ENCODE measurements around the gene ARHGAP28.

The ARHGAP28 gene, protein sequence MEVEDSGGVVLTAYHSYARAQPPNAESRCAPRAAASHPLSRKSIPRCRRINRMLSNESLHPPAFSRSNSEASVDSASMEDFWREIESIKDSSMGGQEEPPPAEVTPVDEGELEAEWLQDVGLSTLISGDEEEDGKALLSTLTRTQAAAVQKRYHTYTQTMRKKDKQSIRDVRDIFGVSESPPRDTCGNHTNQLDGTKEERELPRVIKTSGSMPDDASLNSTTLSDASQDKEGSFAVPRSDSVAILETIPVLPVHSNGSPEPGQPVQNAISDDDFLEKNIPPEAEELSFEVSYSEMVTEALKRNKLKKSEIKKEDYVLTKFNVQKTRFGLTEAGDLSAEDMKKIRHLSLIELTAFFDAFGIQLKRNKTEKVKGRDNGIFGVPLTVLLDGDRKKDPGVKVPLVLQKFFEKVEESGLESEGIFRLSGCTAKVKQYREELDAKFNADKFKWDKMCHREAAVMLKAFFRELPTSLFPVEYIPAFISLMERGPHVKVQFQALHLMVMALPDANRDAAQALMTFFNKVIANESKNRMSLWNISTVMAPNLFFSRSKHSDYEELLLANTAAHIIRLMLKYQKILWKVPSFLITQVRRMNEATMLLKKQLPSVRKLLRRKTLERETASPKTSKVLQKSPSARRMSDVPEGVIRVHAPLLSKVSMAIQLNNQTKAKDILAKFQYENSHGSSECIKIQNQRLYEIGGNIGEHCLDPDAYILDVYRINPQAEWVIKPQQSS

DNA sequence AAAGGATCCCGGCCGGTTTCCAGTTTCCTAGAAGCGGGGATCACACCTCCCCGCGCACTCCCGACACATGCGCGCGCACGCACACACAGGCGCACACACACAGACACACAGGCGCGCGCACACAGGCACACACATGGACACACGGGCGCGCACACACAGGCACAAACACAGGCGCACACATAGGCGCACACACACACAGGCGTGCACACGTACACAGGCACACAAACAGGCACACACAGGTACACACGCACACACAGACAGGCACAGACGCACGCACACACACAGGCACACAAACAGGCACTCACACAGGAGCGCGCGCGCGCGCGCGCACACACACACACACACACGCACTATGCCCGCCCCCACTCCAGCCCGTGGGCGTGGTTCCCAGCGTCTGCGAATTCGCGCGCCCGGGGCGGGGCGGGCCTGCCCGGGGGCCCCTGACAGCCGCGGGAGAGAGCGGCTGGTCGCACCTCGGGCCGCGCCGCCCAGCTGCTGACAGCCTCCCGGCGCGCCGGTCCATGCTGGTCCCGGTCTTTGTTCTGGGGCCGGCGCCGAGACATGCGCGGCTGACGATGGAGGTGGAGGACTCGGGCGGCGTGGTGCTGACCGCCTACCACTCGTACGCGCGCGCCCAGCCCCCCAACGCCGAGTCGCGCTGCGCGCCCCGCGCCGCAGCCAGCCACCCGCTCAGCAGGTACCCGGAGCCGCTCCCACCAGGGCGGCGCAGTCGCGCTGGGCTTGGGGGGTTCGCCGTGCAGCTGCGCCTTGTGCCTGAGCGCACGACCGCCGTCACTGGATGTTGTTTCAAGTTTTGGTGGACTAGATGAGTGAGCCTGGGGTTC is at the start of gene ARHGAP28:
ARHGAP28 (plus strand) TSS at position 470 of the 845 bp plus-strand sequence; CDS start at position 576, 106 bp downstream.
- DNase-seq = no peak

- no peak for DNase-seq
These were observed 48.1 kb upstream of the ARHGAP28 start for GRCh38 chr18:6681331-6681875.

DNA sequence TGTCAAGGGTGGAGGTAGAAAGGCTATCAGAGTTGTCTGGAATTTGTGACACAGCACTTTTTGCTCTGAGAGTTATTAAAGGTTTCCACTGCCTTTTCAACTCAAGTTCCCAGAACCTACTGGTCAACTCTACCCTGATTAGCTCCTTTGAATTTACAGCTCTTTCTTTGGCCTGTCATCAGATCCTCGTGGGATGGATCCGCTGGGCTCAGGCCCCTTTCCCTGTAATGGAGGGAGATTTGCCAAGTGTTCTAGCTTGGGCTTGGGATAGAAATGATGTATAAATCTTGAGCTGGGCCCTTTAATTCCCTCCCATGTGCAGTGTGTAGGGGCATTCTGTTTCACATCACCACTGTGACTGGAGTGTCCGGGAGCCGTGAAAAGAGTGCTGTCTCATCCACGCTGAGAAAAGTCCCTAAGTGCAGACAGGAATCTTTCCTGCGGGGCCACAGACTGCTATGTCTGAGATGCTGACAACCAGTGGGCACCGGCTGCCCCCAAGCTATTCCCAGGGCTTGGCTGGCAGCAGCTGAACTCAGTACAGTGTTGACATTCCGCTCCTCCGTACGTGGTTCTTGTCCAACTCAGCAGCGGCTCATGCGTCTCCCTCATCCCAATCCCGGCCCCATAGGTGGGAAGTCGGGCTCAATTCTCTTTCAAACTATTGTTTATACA is 46.9 kb upstream of the ARHGAP28 start:
- DNase-seq = no peak

DNA sequence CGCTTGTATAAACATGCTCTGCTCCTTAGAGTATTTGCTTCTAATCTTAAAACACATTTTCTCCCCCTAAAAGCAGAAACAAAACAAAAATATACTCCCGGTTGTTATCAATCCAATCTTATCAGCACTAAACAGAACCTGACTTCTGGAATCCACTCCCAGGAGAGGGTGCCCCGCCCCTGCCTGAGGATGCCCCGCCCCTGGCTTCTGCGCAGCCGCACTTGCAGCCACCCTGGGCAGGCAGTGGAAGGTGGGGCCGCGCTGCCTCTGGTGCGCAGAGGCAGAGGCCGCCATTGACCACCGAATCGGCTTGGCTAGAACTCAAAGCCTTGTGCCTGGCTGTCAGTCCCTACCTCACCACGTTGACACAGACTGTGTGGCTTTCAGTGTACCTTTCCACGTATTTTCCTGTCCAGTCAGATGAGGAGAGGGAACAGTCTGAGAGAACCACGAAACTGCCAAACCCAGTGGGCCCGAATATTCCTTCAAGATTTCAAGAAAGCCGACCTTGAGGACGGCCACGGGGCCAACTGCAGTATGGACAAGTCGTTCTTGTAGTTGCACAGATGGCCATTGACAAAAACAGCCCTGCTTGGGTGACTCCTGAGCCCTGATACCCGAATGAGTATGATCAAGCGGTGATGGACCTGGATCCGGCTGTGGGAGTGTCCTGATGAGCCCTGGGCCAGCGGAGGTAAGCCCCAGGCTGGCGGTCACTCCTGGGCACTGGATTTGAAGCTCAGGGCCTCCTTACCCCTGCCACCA is 46.2 kb upstream of the ARHGAP28 start:
- no peak for DNase-seq

DNA sequence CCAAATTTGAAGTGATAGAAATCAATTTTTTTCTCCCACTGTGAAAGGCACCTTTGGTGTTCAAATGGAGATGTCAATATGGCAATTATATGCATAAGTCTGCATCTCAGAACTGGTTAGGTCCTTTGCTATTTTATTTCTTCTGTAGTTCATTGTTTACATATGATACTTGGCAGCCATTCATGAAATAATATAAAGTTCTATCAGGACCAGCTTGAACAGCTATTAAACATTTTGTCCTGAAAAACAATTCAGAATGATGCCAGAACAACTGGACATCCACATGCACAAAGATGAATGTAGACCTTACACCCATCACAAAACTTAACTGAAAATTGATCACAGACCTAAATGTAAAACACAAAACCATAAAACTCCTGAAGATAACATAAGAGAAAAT is 41.8 kb upstream of the ARHGAP28 start:
- DNase-seq = no peak

DNA sequence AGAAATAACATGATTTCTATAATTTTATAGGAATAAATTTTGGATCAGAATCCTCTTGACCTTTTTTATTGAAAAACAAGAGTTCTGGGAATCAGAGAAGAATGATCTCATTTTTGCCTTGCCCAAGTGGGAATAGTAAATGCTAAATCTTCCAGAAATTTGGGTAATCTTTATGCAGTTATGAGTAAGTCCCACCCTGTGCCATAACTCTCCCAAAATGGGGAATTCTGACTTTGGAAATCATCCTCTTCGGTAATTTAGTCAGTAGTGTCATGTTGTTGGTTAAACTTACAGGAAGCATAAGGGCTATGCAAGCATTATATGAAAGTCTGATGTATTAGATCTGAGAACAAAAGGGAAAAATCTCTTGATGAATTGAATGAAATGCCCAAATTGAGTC is 20.6 kb upstream of the ARHGAP28 start:
- DNase-seq = no peak

- DNase-seq = no peak
These were observed 18.0 kb upstream of the ARHGAP28 start for GRCh38 chr18:6711467-6711866.

DNA sequence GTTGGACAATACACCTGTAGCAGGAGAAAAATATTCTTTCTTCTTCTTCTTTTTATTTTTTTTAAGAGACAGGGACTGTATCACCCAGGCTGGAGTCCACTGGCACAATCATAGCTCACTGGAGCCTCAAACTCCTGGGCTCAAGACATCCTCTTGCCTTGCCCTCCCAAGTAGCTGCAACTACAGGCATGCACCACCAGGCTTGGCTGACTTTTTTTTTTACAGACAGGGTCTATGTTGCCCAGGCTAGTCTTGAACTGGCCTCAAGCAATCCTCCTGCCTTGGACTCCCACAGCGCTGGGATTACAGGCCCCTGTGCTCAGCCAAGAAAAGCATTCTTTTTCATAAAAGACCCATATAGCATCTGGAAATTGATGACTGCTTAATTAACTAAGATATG is 17.1 kb upstream of the ARHGAP28 start:
- DNase-seq = no peak

DNA sequence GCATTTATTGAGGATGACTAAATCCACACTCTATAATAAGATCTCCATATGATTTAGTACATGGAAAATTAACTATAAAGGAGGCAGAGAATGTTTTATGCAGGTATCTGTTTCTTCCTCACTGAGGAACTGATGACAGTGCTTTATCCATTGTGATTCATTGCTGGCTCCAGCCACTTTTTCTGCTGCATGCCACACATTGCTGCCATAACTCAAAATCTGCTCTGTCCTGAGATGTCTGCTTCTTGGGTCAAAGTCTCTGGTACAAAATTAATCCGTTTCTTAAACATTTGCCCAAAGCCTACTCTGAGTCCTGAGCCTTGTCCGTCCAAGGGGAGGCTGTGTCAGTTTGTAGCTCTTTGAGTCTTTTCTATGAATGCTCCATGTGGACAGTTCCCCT is 15.5 kb upstream of the ARHGAP28 start:
- DNase-seq = no peak

DNA sequence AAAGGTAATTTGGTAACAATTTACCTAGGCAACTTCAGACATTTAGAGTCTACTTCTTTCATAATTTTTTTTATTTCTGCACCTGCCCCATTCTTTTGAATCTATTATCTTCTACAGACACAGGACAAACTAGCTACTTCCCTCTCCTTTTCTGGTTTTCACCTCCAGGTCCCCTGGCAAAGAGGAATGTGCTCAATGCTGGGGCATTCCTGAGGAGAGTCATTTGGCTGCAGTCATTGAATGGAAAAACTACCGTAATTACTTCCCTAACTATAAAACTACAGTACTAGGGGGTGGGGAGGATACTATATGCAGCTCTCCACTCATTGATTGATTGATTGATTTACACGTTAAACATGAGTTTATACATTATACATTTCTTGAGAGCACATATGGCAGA is 11.2 kb upstream of the ARHGAP28 start:
- DNase-seq = no peak

DNA sequence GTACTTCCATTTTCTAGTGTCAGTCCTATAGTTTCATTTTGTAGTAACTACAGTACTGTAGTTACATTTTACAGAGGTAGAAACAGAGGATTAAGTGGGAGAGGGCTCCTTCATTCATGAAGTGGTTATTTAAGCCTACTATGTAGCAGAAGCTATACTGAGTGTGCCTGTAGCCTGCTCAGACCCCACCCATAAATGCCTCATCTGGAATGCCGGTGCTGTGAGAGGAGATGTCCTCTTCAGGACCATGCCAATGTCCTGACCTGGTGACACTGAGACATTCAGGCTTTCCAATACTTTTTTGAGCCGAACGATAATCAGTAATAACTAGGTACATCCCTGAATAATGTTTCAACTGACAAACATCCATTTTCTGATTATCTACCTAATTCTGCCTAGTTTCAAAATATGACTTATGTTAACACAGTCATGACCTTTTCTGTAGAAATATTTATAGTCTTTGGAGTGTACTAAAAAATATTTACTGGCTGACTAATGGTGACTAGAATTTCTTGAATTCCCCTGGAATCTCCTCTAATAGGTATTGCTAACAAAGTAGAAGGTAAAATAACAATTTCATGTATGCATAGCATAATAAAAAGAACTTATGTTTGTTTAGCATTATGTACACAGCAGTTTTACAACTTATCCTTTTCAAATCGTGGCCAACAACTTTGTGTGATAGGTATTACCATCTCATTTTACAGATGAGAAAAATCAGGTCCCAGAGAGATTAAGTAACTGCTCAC is 10.2 kb upstream of the ARHGAP28 start:
- DNase-seq = no peak

GRCh38 chr18:6719910-6720683 is 9.4 kb upstream of the ARHGAP28 start:
- no peak for DNase-seq

GRCh38 chr18:6721755-6722154 is 7.8 kb upstream of the ARHGAP28 start:
- DNase-seq = no peak

DNA sequence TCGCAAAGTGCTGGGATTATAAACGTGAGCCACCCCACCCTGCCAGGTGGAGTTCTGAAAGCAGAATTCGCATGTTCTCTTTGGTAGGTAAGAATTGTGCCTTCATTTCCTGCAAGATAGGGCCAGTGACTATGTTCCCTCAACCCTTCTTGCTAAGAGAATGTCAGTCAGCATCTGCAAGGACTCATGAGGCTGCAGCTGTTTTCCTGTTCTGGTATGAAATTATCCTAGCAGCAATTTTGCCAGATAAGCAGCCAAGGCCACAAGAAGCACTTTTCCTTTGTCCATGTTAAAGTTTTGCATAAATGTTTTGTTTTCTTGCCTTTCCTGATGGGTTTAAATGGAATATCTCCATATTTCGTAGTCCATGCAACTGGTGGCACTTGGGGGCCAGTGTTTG is 6.8 kb upstream of the ARHGAP28 start:
- no peak for DNase-seq

GRCh38 chr18:6724331-6724730 is 5.2 kb upstream of the ARHGAP28 start:
- no peak for DNase-seq

DNA sequence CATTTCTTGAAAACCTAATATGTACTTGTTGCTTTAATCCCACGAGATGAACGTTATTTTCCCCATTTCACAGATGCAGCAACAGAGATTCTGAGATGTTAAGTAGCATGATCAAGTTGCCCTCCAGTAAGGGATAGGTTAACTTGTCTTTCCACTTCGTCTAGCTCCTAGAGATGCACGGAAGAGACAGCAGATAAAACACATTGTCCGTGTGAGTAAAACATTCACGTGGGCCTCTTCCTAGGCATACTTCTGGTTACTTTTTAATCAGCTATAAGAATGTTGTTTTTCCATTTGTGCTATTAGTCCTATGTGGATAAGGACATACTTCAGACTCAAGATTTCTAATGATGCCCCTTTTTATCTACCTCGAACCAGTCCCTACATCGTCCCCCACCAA is 1.2 kb upstream of the ARHGAP28 start:
- DNase-seq = no peak

GRCh38 chr18:6728809-6729246 is 688 bp upstream of the ARHGAP28 start:
- no peak for DNase-seq

- DNase-seq = no peak
These were observed 1.1 kb downstream of the ARHGAP28 start for GRCh38 chr18:6730416-6731221.

DNA sequence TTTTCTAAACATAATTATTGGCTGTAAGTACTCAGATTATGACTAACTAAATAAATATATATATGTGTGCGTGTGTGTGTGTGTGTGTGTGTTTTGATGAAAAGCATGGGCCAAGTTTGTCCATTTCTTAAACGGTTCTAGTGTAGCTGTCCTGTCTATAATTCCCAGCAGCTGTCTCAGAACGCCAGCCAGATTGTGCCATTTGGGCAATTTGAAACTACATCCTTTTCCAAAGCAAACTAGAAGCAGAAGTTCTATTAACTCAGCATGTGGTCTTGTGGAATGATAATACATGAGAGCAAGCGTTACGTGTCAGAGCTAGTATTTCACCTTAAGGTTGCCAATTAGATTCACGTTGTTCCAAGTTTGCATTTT is 1.7 kb downstream of the ARHGAP28 start:
- no peak for DNase-seq

All from activated effector memory CD4-positive, alpha-beta T cell treated with anti-CD3 and anti-CD28 coated beads, Interleukin-2, amount 50 U/mL, for 16 hours (primary cell).